B cell (primary cell): ENCODE measurements around the gene LPCAT1. TPM values are rescaled to one million over a fixed set of nuclear protein-coding genes. Genes with fewer than 3 reads are reported as not detected.

Source experiments
- ATAC-seq: fragments of 200-7000 bp; cut with Tn5 transposase; one replicate; pipeline ENCODE4 v1.10.0; 2021; ENCODE audit warnings: low read depth, mild to moderate bottlenecking, moderate number of reproducible peaks, moderate library complexity
- CTCF ChIA-PET: fragments of 350-600 bp; sonication (Branson Sonifier 250); formaldehyde crosslinking; loops from one replicate; lab custom pipeline; 2021; ENCODE audit warnings: antibody characterized with exemption, inconsistent platforms; lab: Charles Lee
- POLR2A ChIA-PET: fragments of 350-600 bp; sonication (Branson Sonifier 250); formaldehyde crosslinking; loops from one replicate; lab custom pipeline; 2021; ENCODE audit warnings: antibody characterized with exemption; lab: Charles Lee
- DNase-seq: peaks from one replicate; pipeline ENCODE4 v3.0.0; 2013
- H2AFZ ChIP-seq: 2 replicates; pipeline ENCODE4 v1.6.1; 2012; ENCODE audit warnings: mild to moderate bottlenecking, low read depth, low read length; ENCODE audit not compliant: insufficient read depth, poor library complexity, severe bottlenecking
- H3K27ac ChIP-seq, 2 donors: 1 replicate in 1 of 2; 2 replicates in 1 of 2; pipeline ENCODE4 v1.5.1; 2012 to 2013; ENCODE audit warnings: low read length in 2 of 2, mild to moderate bottlenecking in 2 of 2, moderate library complexity in 1 of 2
- H3K27me3 ChIP-seq, 4 experiments: fragments of 200-600 bp in 1 of 4; sonication (generic) in 1 of 4; replicated peaks in 1 of 4; 1 replicate in 2 of 4; 2 replicates in 2 of 4; pipeline versions ENCODE4 v1.6.1 to v1.7.0; 2013 to 2016; ENCODE audit warnings: low read length in 3 of 4, mild to moderate bottlenecking in 2 of 4, mixed read lengths in 1 of 4, moderate library complexity in 1 of 4; ENCODE audit not compliant: insufficient read depth in 4 of 4, control insufficient read depth in 3 of 4; ENCODE audit errors: control extremely low read depth in 1 of 4
- H3K36me3 ChIP-seq, 2 experiments: replicated peaks in 1 of 2; 1 replicate in 1 of 2; 2 replicates in 1 of 2; pipeline versions ENCODE4 v1.6.1 to v1.7.1; 2013; ENCODE audit warnings: low read length in 1 of 2; ENCODE audit not compliant: insufficient read depth in 2 of 2, control insufficient read depth in 1 of 2; ENCODE audit errors: control extremely low read depth in 1 of 2, extremely low read depth in 1 of 2
- H3K4me1 ChIP-seq, 2 donors: fragments of 200-600 bp in 1 of 2; sonication (generic) in 1 of 2; 1 replicate in 1 of 2; 2 replicates in 1 of 2; pipeline versions ENCODE4 v1.5.1 to v1.6.1; 2013 to 2017; ENCODE audit warnings: low read length in 2 of 2; ENCODE audit not compliant: control insufficient read depth in 2 of 2, insufficient read depth in 2 of 2
- H3K4me2 ChIP-seq: replicated peaks from 2 replicates; pipeline ENCODE3; 2012; ENCODE audit warnings: mild to moderate bottlenecking, low read depth, low read length; ENCODE audit not compliant: poor library complexity, severe bottlenecking
- H3K4me3 ChIP-seq, 5 experiments: fragments of 200-600 bp in 1 of 5; sonication (generic) in 1 of 5; 1 replicate in 3 of 5; 2 replicates in 2 of 5; pipeline versions ENCODE4 v1.5.1 to v1.7.0; 2011 to 2016; ENCODE audit warnings: low read length in 4 of 5, mild to moderate bottlenecking in 4 of 5, low read depth in 2 of 5, control low read depth in 1 of 5, moderate library complexity in 1 of 5; ENCODE audit not compliant: insufficient read depth in 1 of 5; ENCODE audit errors: control extremely low read depth in 1 of 5, extremely low read depth in 1 of 5
- H3K79me2 ChIP-seq: fragments of 200-600 bp; sonication (generic); one replicate; pipeline ENCODE4 v1.6.0; 2016; ENCODE audit warnings: low read length; ENCODE audit not compliant: control insufficient read depth, insufficient read depth
- H3K9ac ChIP-seq: fragments of 200-600 bp; sonication (generic); 2 replicates; pipeline ENCODE4 v1.6.1; 2017; ENCODE audit warnings: mild to moderate bottlenecking, low read length, moderate library complexity
- H3K9me3 ChIP-seq, 3 donors: one replicate each; pipeline versions ENCODE4 v1.6.1 to v1.7.1; 2013; ENCODE audit warnings: low read length in 2 of 3; ENCODE audit not compliant: control insufficient read depth in 2 of 3, insufficient read depth in 1 of 3; ENCODE audit errors: control extremely low read depth in 1 of 3
- H4K20me1 ChIP-seq: 2 replicates; pipeline ENCODE4 v1.6.0; 2012; ENCODE audit warnings: mild to moderate bottlenecking, low read length; ENCODE audit not compliant: insufficient read depth, control insufficient read depth, poor library complexity, severe bottlenecking
- H3K27ac Mint-ChIP-seq: one replicate; pipeline ENCODE4 v1.8.0; 2021; ENCODE audit warnings: mixed read lengths
- H3K27me3 Mint-ChIP-seq: one replicate; pipeline ENCODE4 v1.8.0; 2021; ENCODE audit warnings: mixed read lengths
- H3K4me1 Mint-ChIP-seq: one replicate; pipeline ENCODE4 v1.8.0; 2021; ENCODE audit warnings: mixed read lengths
- H3K4me3 Mint-ChIP-seq: one replicate; pipeline ENCODE4 v1.8.0; 2021; ENCODE audit warnings: mixed read lengths
- H3K9me3 Mint-ChIP-seq: one replicate; pipeline ENCODE4 v1.8.0; 2022; ENCODE audit warnings: mixed read lengths; ENCODE audit not compliant: insufficient read depth
- CTCF ChIP-seq: fragments of 200-600 bp; IDR thresholded peaks from one replicate; pipeline ENCODE4 v1.8.0; 2022; ENCODE audit warnings: antibody characterized with exemption, mild to moderate bottlenecking
- EZH2 ChIP-seq: IDR thresholded peaks from 2 replicates; pipeline ENCODE4 v1.6.1; 2012; ENCODE audit warnings: borderline replicate concordance, low read depth, mild to moderate bottlenecking, moderate library complexity, low read length; ENCODE audit not compliant: insufficient read depth, poor library complexity, severe bottlenecking
- WGBS: methylation state at CpG from one replicate; pipeline ENCODE4 v1.1.5; 2013; ENCODE audit warnings: missing lambda C conversion rate; ENCODE audit not compliant: insufficient coverage; 5-methylcytosine and 5-hydroxymethylcytosine counted together
- intact Hi-C: fragments of 100-400 bp; cut with micrococcal nuclease; formaldehyde crosslinking; loops from one replicate; pipeline ENCODE4 v1.10.0; 2022
- polyA plus RNA-seq: library from polyadenylated mRNA; depleted of rRNA; stranded (reverse); fragments of >200 nt; gene quantifications from 2 replicates; pipeline ENCODE4 v1.2.3, GENCODE V29; 2012
- total RNA-seq, 2 donors: library from RNA; stranded (reverse); fragments of 120-200 nt in 1 of 2; gene quantifications; 1 replicate in 1 of 2; 2 replicates in 1 of 2; pipeline versions ENCODE4 v1.2.3 to v1.2.4, GENCODE V29; 2013 to 2022

LPCAT1 gene
- total and polyA plus RNA-seq, 2 donors (not counting 1 experiment from before 2014, with no cell fraction given), result 94.8 to 159 TPM

DNA sequence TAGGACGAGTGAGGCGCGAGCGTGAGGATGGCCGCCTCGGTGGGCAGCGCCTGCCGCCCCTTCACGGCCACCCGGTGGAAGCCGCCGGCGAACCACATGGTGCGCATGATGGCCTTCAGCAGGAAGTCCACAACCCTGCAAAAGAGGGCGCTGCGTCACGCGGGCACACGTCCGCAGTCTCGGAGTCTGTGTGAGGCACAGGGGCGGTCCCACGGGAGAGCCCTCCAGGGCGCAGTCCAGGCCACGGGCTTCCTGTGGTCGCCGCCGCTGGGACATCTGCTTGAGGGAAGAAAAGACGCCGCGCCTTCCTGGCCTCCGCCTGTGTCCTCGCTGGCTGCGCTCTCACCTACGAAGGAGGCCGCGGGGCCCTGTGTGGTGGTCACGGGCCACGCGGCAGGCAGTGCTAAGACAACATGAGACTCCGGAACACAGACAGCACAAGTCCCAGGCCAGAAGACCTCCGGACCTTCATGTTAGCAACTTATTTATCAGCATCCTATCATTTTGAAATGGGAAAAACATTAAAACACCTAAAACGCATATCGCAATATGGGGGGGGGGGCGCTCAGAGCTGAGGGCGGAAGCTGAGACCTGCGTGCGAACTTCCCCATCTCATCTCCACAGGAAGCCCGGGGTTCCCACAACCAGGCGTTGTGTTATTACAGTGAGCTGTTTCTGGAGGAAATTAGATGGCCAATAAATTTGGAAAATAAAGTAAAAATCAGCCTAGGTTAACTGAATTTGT lies 28.8 kb downstream of the LPCAT1 start:
- TF ChIP-seq CTCF, result peak; percentile 16
- no peak for TF ChIP-seq EZH2
- peak overlapping the region; percentile 87 for H3K4me3 Mint-ChIP-seq
- ATAC-seq, result peak; percentile 72
- H4K20me1 ChIP-seq, result no peaks in the 10 kb centered on the region
- no peaks in the 10 kb centered on the region for H3K27me3 ChIP-seq
- H3K27me3 Mint-ChIP-seq, result no peaks in the 10 kb centered on the region
- H3K9me3 ChIP-seq, result no peaks in the 10 kb centered on the region
- peaks cover 90 to 99% of the 10 kb centered on the region in 2 donors for H3K4me1 ChIP-seq
- H3K4me2 ChIP-seq, result peak overlapping the region; percentile 69
- POLR2A ChIA-PET, result interaction anchor here (0.6 to 1.3 kb wide), 6 partner anchors 8 to 71 kb away, joined by 3 to 13 read pairs (median 4); no protein-coding TSS in a partner anchor
- peaks cover 0 to 40% of the 10 kb centered on the region in 2 experiments for H3K36me3 ChIP-seq
- H3K27ac ChIP-seq, result peak overlapping the region; percentile 95 to 96
- peak; percentile 91 for DNase-seq
- peak overlapping the region; percentile 63 for H3K9ac ChIP-seq
- CTCF ChIA-PET, result interaction anchor here (1.0 to 2.7 kb wide), 3 partner anchors 9 to 15 kb away, joined by 5 to 12 read pairs (median 6); no protein-coding TSS in a partner anchor
- H3K4me3 ChIP-seq, result peak overlapping the region in 4 of 5 experiments; percentile 41 to 60 (median 55)
- H3K4me1 Mint-ChIP-seq, result peaks cover 99% of the 10 kb centered on the region
- H2AFZ ChIP-seq, result peak overlapping the region; percentile 53
- intact Hi-C loops, result loop anchor here (1.0 kb wide), 2 partner anchors 8 to 10 kb away; no protein-coding TSS in a partner anchor
- H3K27ac Mint-ChIP-seq, result peak overlapping the region; percentile 98
- no peaks in the 10 kb centered on the region for H3K9me3 Mint-ChIP-seq
- WGBS, result 9% methylated on average over 40 of the region's 50 CpGs
- H3K79me2 ChIP-seq, result peaks cover 89% of the 10 kb centered on the region

DNA sequence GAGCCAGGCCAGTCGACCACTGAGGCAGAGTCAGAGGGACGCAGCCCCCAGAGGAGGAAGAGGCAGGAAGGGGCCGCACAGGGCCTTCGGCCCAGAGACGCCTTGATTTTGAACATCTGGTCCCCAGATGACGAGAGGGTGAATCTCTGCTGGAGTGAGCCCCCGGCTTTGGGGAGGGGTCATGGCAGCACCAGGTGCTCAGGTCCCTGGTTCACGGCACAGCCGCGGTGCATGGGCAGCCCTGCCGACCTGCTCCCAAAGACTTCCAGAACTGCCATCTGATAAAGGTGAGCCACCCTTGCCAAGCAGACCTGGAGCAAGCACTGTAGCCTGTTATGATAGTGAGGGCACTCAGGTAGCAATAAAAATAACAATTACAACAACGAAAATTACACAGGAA lies 29.8 kb downstream of the LPCAT1 start:
- Histone ChIP-seq H3K79me2 (peaks cover 89% of the 10 kb centered on the region), H3K27ac (peak overlapping the region; percentile 95 to 96), H3K27me3 (no peaks in the 10 kb centered on the region), H3K4me3 (peak overlapping the region in 4 of 5 experiments; percentile 41 to 60 (median 55)), H3K9ac (peak overlapping the region; percentile 63), H3K4me1 (peaks cover 90 to 99% of the 10 kb centered on the region in 2 donors), H4K20me1 (no peaks in the 10 kb centered on the region), H3K36me3 (peaks cover 0 to 37% of the 10 kb centered on the region in 2 experiments), H3K9me3 (peaks cover 0 to 2% (median 0%) of the 10 kb centered on the region in 3 donors), H3K4me2 (peak overlapping the region; percentile 69), H2AFZ (no peak overlapping the region)
- Mint-ChIP-seq H3K27ac (peak overlapping the region; percentile 98), H3K4me1 (peaks cover 99% of the 10 kb centered on the region), H3K27me3 (no peaks in the 10 kb centered on the region), H3K4me3 (peak overlapping the region; percentile 87), H3K9me3 (no peaks in the 10 kb centered on the region)
- WGBS, result 80% methylated on average over 11 of the region's 12 CpGs
- CTCF ChIA-PET, result no interaction called here
- intact Hi-C loops, result loop anchor here (1.0 kb wide), 1 partner anchor 9 kb away; no protein-coding TSS in a partner anchor
- DNase-seq (no peak), ATAC-seq (no peak)
- TF ChIP-seq EZH2 (no peak), CTCF (no peak)
- POLR2A ChIA-PET, result no interaction called here
